Karpas-422 (cell line): ENCODE measurements around the gene UPK3A. TPM values are rescaled to one million over a fixed set of nuclear protein-coding genes. Genes with fewer than 3 reads are reported as not detected.

Experiments used
- DNase-seq: peaks from one replicate; pipeline ENCODE4 v3.0.0-alpha.2; 2015
- H2AFZ ChIP-seq: fragments of 200-600 bp; sonication (generic); 2 replicates; pipeline ENCODE4 v1.6.1; 2014; ENCODE audit warnings: antibody characterized with exemption, low read length, mixed read lengths
- H3K27ac ChIP-seq: fragments of 200-600 bp; sonication (generic); 2 replicates; pipeline ENCODE4 v1.5.1; 2014; ENCODE audit warnings: mild to moderate bottlenecking, low read length, moderate library complexity
- H3K27me3 ChIP-seq: fragments of 200-600 bp; sonication (generic); 2 replicates; pipeline ENCODE4 v1.6.1; 2014; ENCODE audit warnings: low read length, mixed read lengths
- H3K36me3 ChIP-seq: fragments of 200-600 bp; sonication (generic); 2 replicates; pipeline ENCODE4 v1.6.1; 2014; ENCODE audit warnings: low read length, mixed read lengths; ENCODE audit not compliant: insufficient read depth
- H3K4me1 ChIP-seq: fragments of 200-600 bp; sonication (generic); 2 replicates; pipeline ENCODE4 v1.6.1; 2014; ENCODE audit warnings: mild to moderate bottlenecking, low read length, mixed read lengths
- H3K4me2 ChIP-seq: fragments of 200-600 bp; sonication (generic); 2 replicates; pipeline ENCODE4 v1.6.1; 2014; ENCODE audit warnings: low read length, low read depth, mild to moderate bottlenecking; ENCODE audit not compliant: poor library complexity, severe bottlenecking
- H3K4me3 ChIP-seq: fragments of 200-600 bp; sonication (generic); 2 replicates; pipeline ENCODE4 v1.5.1; 2014; ENCODE audit warnings: mild to moderate bottlenecking, antibody characterized with exemption, low read length, mixed read lengths
- H3K79me2 ChIP-seq: fragments of 200-600 bp; sonication (generic); 2 replicates; pipeline ENCODE4 v1.6.1; 2014; ENCODE audit warnings: mild to moderate bottlenecking, low read length, mixed read lengths
- H3K9ac ChIP-seq: fragments of 200-600 bp; sonication (generic); 2 replicates; pipeline ENCODE4 v1.6.0; 2014; ENCODE audit warnings: low read length
- H3K9me2 ChIP-seq: fragments of 200-600 bp; sonication (generic), shearing (Covaris generic); replicated peaks from 2 replicates; pipeline ENCODE4 v1.6.0; 2014; ENCODE audit warnings: mild to moderate bottlenecking, low read length, moderate library complexity; ENCODE audit not compliant: insufficient read depth
- H3K9me3 ChIP-seq: fragments of 300-700, 200-600 bp; sonication (generic); 2 replicates; pipeline ENCODE4 v1.6.1; 2014; ENCODE audit warnings: low read length, mixed read lengths
- H4K20me1 ChIP-seq: fragments of 200-600 bp; sonication (generic); 2 replicates; pipeline ENCODE4 v1.6.1; 2014; ENCODE audit warnings: mild to moderate bottlenecking, antibody characterized with exemption, low read length, low read depth; ENCODE audit not compliant: insufficient read depth
- total RNA-seq: library from RNA; depleted of rRNA; stranded (reverse); fragments of >200 nt; shearing (Covaris generic); gene quantifications from 2 replicates; pipeline ENCODE4 v1.2.3, GENCODE V29; 2014; ENCODE audit warnings: low replicate concordance

Gene UPK3A
- total RNA-seq, 1 experiment from 2014 or later, result not detected

GRCh38 chr22:45336971-45337431, 52.3 kb downstream of the UPK3A start:
- Histone ChIP-seq H3K27me3 (no peaks in the 10 kb centered on the region), H2AFZ (no peak overlapping the region), H3K4me3 (no peak overlapping the region), H3K27ac (no peak overlapping the region), H4K20me1 (no peaks in the 10 kb centered on the region), H3K79me2 (no peaks in the 10 kb centered on the region), H3K4me2 (no peak overlapping the region), H3K9me3 (no peaks in the 10 kb centered on the region), H3K9ac (no peak overlapping the region), H3K4me1 (no peaks in the 10 kb centered on the region), H3K9me2 (no peaks in the 10 kb centered on the region), H3K36me3 (peaks cover 6% of the 10 kb centered on the region; the same call in 1 of the 2 replicates)
- DNase-seq, result no peak

- Histone ChIP-seq H3K4me2 (no peak overlapping the region), H3K4me1 (no peaks in the 10 kb centered on the region), H3K79me2 (no peaks in the 10 kb centered on the region), H3K9me2 (no peaks in the 10 kb centered on the region), H3K36me3 (peaks cover 6% of the 10 kb centered on the region; the same call in 1 of the 2 replicates), H2AFZ (no peak overlapping the region), H4K20me1 (no peaks in the 10 kb centered on the region), H3K9ac (no peak overlapping the region), H3K9me3 (no peaks in the 10 kb centered on the region), H3K4me3 (no peak overlapping the region), H3K27ac (no peak overlapping the region), H3K27me3 (no peaks in the 10 kb centered on the region)
- no peak for DNase-seq
These were observed 52.8 kb downstream of the UPK3A start for GRCh38 chr22:45337536-45337935.

- no peak overlapping the region for H3K4me2 ChIP-seq
- H3K36me3 ChIP-seq, result peaks cover 6% of the 10 kb centered on the region; the same call in 1 of the 2 replicates
- no peak overlapping the region for H3K9ac ChIP-seq
- H4K20me1 ChIP-seq, result no peaks in the 10 kb centered on the region
- no peak overlapping the region for H2AFZ ChIP-seq
- no peaks in the 10 kb centered on the region for H3K4me1 ChIP-seq
- no peak for DNase-seq
- H3K27ac ChIP-seq, result no peak overlapping the region
- no peaks in the 10 kb centered on the region for H3K79me2 ChIP-seq
- no peaks in the 10 kb centered on the region for H3K9me3 ChIP-seq
- H3K27me3 ChIP-seq, result no peaks in the 10 kb centered on the region
- no peak overlapping the region for H3K4me3 ChIP-seq
- H3K9me2 ChIP-seq, result no peaks in the 10 kb centered on the region
These were observed 54.0 kb downstream of the UPK3A start for GRCh38 chr22:45338795-45339194.

GRCh38 chr22:45340323-45340722, 55.6 kb downstream of the UPK3A start:
- Histone ChIP-seq H3K9me3 (no peaks in the 10 kb centered on the region), H3K4me1 (no peaks in the 10 kb centered on the region), H3K27ac (no peak overlapping the region), H3K27me3 (no peaks in the 10 kb centered on the region), H3K9me2 (no peaks in the 10 kb centered on the region), H3K79me2 (no peaks in the 10 kb centered on the region), H4K20me1 (no peaks in the 10 kb centered on the region), H3K4me2 (no peak overlapping the region), H3K9ac (no peak overlapping the region), H2AFZ (no peak overlapping the region), H3K36me3 (peaks cover 6% of the 10 kb centered on the region; the same call in 1 of the 2 replicates), H3K4me3 (no peak overlapping the region)
- no peak for DNase-seq

GRCh38 chr22:45341498-45341897, 56.7 kb downstream of the UPK3A start:
- Histone ChIP-seq H4K20me1 (no peaks in the 10 kb centered on the region), H2AFZ (no peak overlapping the region), H3K36me3 (peaks cover 6% of the 10 kb centered on the region; the same call in 1 of the 2 replicates), H3K9me2 (no peaks in the 10 kb centered on the region), H3K79me2 (no peaks in the 10 kb centered on the region), H3K27me3 (no peaks in the 10 kb centered on the region), H3K4me3 (no peak overlapping the region), H3K9ac (no peak overlapping the region), H3K4me2 (no peak overlapping the region), H3K9me3 (no peaks in the 10 kb centered on the region), H3K4me1 (no peaks in the 10 kb centered on the region), H3K27ac (no peak overlapping the region)
- no peak for DNase-seq

- no peaks in the 10 kb centered on the region for H3K79me2 ChIP-seq
These were observed 58.4 kb downstream of the UPK3A start for GRCh38 chr22:45343143-45343542.

GRCh38 chr22:45344334-45344733, 59.6 kb downstream of the UPK3A start:
- Histone ChIP-seq H3K27me3 (no peaks in the 10 kb centered on the region), H3K4me2 (no peak overlapping the region), H2AFZ (no peak overlapping the region), H3K36me3 (peaks cover 6% of the 10 kb centered on the region; the same call in 1 of the 2 replicates), H3K4me1 (no peaks in the 10 kb centered on the region), H3K27ac (no peak overlapping the region), H3K4me3 (no peak overlapping the region), H3K9me2 (no peaks in the 10 kb centered on the region), H3K9ac (no peak overlapping the region), H3K9me3 (no peaks in the 10 kb centered on the region), H4K20me1 (no peaks in the 10 kb centered on the region), H3K79me2 (no peaks in the 10 kb centered on the region)
- DNase-seq, result no peak

More at GRCh38 chr22:45343143-45343542, 58.4 kb downstream of the UPK3A start:
- Histone ChIP-seq H3K9ac (no peak overlapping the region), H3K4me2 (no peak overlapping the region), H3K27me3 (no peaks in the 10 kb centered on the region), H2AFZ (no peak overlapping the region), H3K4me1 (no peaks in the 10 kb centered on the region), H4K20me1 (no peaks in the 10 kb centered on the region), H3K36me3 (peaks cover 6% of the 10 kb centered on the region; the same call in 1 of the 2 replicates), H3K9me2 (no peaks in the 10 kb centered on the region), H3K9me3 (no peaks in the 10 kb centered on the region), H3K4me3 (no peak overlapping the region), H3K27ac (no peak overlapping the region)
- no peak for DNase-seq
